HG03135 (cell line): ENCODE measurements around the gene EEPD1.
"Not testable (repeated sequence)": the region's sequence is repeated elsewhere in the genome, so short reads cannot be mapped to it uniquely, and the experiment has no call there.

Experiments used
- ATAC-seq: cut with Tn5 transposase; IDR thresholded peaks from one replicate; pipeline ENCODE4 v1.9.1; 2021; ENCODE audit warnings: mild to moderate bottlenecking, moderate library complexity; ENCODE audit not compliant: unreplicated experiment

EEPD1 gene

GRCh38 chr7:36210291-36210922 lies 57.4 kb downstream of the EEPD1 start:
- ATAC-seq = no peak

- no peak for ATAC-seq
Observed at GRCh38 chr7:36214608-36215456, 61.8 kb downstream of the EEPD1 start.

GRCh38 chr7:36215457-36215765 lies 62.4 kb downstream of the EEPD1 start:
- no peak for ATAC-seq

GRCh38 chr7:36216063-36216684 lies 63.1 kb downstream of the EEPD1 start:
- ATAC-seq = no peak

GRCh38 chr7:36217211-36217960 lies 64.3 kb downstream of the EEPD1 start:
- ATAC-seq = no peak

- no peak for ATAC-seq
Observed at GRCh38 chr7:36217961-36218284, 64.9 kb downstream of the EEPD1 start.

- ATAC-seq = no peak
Observed at GRCh38 chr7:36219429-36219828, 66.4 kb downstream of the EEPD1 start.

- no peak for ATAC-seq
Observed at GRCh38 chr7:36223851-36224250, 70.8 kb downstream of the EEPD1 start.

- no peak for ATAC-seq
Observed at GRCh38 chr7:36224934-36225858, 72.1 kb downstream of the EEPD1 start.

- no peak for ATAC-seq
Observed at GRCh38 chr7:36226151-36226550, 73.1 kb downstream of the EEPD1 start.

- ATAC-seq = no peak
Observed at GRCh38 chr7:36227223-36227622, 74.2 kb downstream of the EEPD1 start.

- ATAC-seq = no peak
Observed at GRCh38 chr7:36228039-36228438, 75.0 kb downstream of the EEPD1 start.

GRCh38 chr7:36231406-36231805 lies 78.4 kb downstream of the EEPD1 start:
- ATAC-seq = no peak

GRCh38 chr7:36232555-36232954 lies 79.5 kb downstream of the EEPD1 start:
- ATAC-seq = no peak

GRCh38 chr7:36232971-36233550 lies 80.0 kb downstream of the EEPD1 start:
- no peak for ATAC-seq

- no peak for ATAC-seq
Observed at GRCh38 chr7:36236073-36236472, 83.0 kb downstream of the EEPD1 start.

GRCh38 chr7:36238138-36238537 lies 85.1 kb downstream of the EEPD1 start:
- ATAC-seq = no peak

GRCh38 chr7:36243356-36243755 lies 90.3 kb downstream of the EEPD1 start:
- not testable (repeated sequence) for ATAC-seq

- ATAC-seq = not testable (repeated sequence)
Observed at GRCh38 chr7:36244001-36244400, 90.9 kb downstream of the EEPD1 start.

GRCh38 chr7:36244429-36244828 lies 91.4 kb downstream of the EEPD1 start:
- ATAC-seq = no peak
